Measurements from ENCODE around the gene FOXJ1.

- TF ChIP-seq CTCF (conservative IDR thresholded peaks at IDR 0.05 in 1 of 2, IDR thresholded peaks at IDR 0.05 in 1 of 2; ENCODE audit: extremely low read depth in 1 of 2, insufficient read depth in 1 of 2, low read depth in 1 of 2, low read length in 2 of 2) (no peak), EZH2 (IDR thresholded peaks at IDR 0.05; ENCODE audit: borderline replicate concordance, low read length) (no peak)
Measured at GRCh38 chr17:76153202-76153601, 12.2 kb upstream of the FOXJ1 start.

All from mammary epithelial cell (primary cell).